Stimulated activated CD8-positive, alpha-beta memory T cell treated with anti-CD3 and anti-CD28 coated beads, Interleukin-12 subunit alpha, Interleukin-12 subunit beta, amount 100 ng/mL, for 24 hours (primary cell): ENCODE measurements around the gene TMEM30A.

Experiments
- DNase-seq: peaks from one replicate; pipeline ENCODE4 v3.0.0-alpha.2; 2020; ENCODE audit errors: extremely low read depth

The TMEM30A gene

GRCh38 chr6:75291744-75292143 is 7.2 kb upstream of the TMEM30A start:
- no peak for DNase-seq

GRCh38 chr6:75291331-75291730 is 6.7 kb upstream of the TMEM30A start:
- no peak for DNase-seq

GRCh38 chr6:75290136-75290945 is 5.7 kb upstream of the TMEM30A start:
- DNase-seq, result no peak

GRCh38 chr6:75288023-75288422 is 3.4 kb upstream of the TMEM30A start:
- DNase-seq, result no peak

- DNase-seq, result no peak
These were observed 2.8 kb upstream of the TMEM30A start for GRCh38 chr6:75287424-75287823.

- DNase-seq, result no peak
These were observed 2.4 kb upstream of the TMEM30A start for GRCh38 chr6:75286955-75287354.

GRCh38 chr6:75285283-75285639 is 669 bp upstream of the TMEM30A start:
- no peak for DNase-seq

GRCh38 chr6:75283907-75284631 is 523 bp downstream of the TMEM30A start:
- no peak for DNase-seq

GRCh38 chr6:75282706-75283105 is 1.9 kb downstream of the TMEM30A start:
- no peak for DNase-seq

- no peak for DNase-seq
These were observed 2.9 kb downstream of the TMEM30A start for GRCh38 chr6:75281653-75282052.

GRCh38 chr6:75280131-75280855 is 4.3 kb downstream of the TMEM30A start:
- no peak for DNase-seq

GRCh38 chr6:75279418-75279817 is 5.2 kb downstream of the TMEM30A start:
- no peak for DNase-seq

- no peak for DNase-seq
These were observed 6.0 kb downstream of the TMEM30A start for GRCh38 chr6:75278474-75279077.

- DNase-seq, result no peak
These were observed 9.5 kb downstream of the TMEM30A start for GRCh38 chr6:75275067-75275466.

GRCh38 chr6:75273009-75273408 is 11.6 kb downstream of the TMEM30A start:
- DNase-seq, result no peak

GRCh38 chr6:75272145-75272840 is 12.3 kb downstream of the TMEM30A start:
- DNase-seq, result no peak

GRCh38 chr6:75268988-75269354 is 15.6 kb downstream of the TMEM30A start:
- no peak for DNase-seq

GRCh38 chr6:75268121-75268987 is 16.2 kb downstream of the TMEM30A start:
- DNase-seq, result no peak

GRCh38 chr6:75267461-75267860 is 17.1 kb downstream of the TMEM30A start:
- DNase-seq, result no peak

GRCh38 chr6:75266716-75267291 is 17.8 kb downstream of the TMEM30A start:
- no peak for DNase-seq
